PC-3 (cell line): ENCODE measurements around the gene TMEM106A. TPM values are rescaled to one million over a fixed set of nuclear protein-coding genes. Genes with fewer than 3 reads are reported as not detected.
"Not testable (repeated sequence)": the region's sequence is repeated elsewhere in the genome, so short reads cannot be mapped to it uniquely, and the experiment has no call there.

Source experiments
- ATAC-seq: fragments of 200-7000 bp; cut with Tn5 transposase; 2 replicates; pipeline ENCODE4 v1.9.1; 2020; ENCODE audit warnings: mild to moderate bottlenecking, moderate library complexity
- BruUV-seq: library from RNA; stranded (reverse); fragments of 400-500 nt; replicated peaks from 2 replicates; lab custom pipeline; 2021; lab: Mats Ljungman, UMichigan
- CTCF ChIA-PET: fragments of 300-600 bp; sonication (Branson Sonifier 250); formaldehyde crosslinking; loops from one replicate; lab custom pipeline; 2022; ENCODE audit warnings: antibody characterized with exemption; lab: Charles Lee
- POLR2A ChIA-PET: fragments of 300-600 bp; sonication (Branson Sonifier 250); formaldehyde crosslinking; loops from one replicate; lab custom pipeline; 2022; ENCODE audit warnings: antibody characterized with exemption; ENCODE audit not compliant: unreplicated experiment; lab: Charles Lee
- DNase-seq: peaks from one replicate; pipeline ENCODE4 v3.0.0-alpha.2; 2015
- H2AFZ ChIP-seq: fragments of 300-600 bp; sonication (generic); 2 replicates; pipeline ENCODE4 v1.6.0; 2016; ENCODE audit warnings: antibody characterized with exemption, low read length
- H3F3A ChIP-seq: fragments of 300-600 bp; sonication (generic); one replicate; pipeline ENCODE4 v1.6.0; 2017; ENCODE audit warnings: antibody characterized with exemption, low read length, control low read depth, mild to moderate bottlenecking; ENCODE audit not compliant: unreplicated experiment
- H3K27ac ChIP-seq: fragments of 300-600 bp; sonication (generic); 2 replicates; pipeline ENCODE4 v1.5.1; 2016; ENCODE audit warnings: mild to moderate bottlenecking, low read length
- H3K27me3 ChIP-seq: fragments of 300-600 bp; sonication (generic); 2 replicates; pipeline ENCODE4 v1.6.1; 2016; ENCODE audit warnings: low read length, mixed read lengths
- H3K36me3 ChIP-seq: fragments of 300-600 bp; sonication (generic); 2 replicates; pipeline ENCODE4 v1.6.1; 2016; ENCODE audit warnings: low read depth, mixed run types, low read length, mixed read lengths
- H3K4me1 ChIP-seq: fragments of 300-600 bp; sonication (generic); 2 replicates; pipeline ENCODE4 v1.5.1; 2016; ENCODE audit warnings: low read length; ENCODE audit not compliant: insufficient read depth
- H3K4me2 ChIP-seq: fragments of 300-600 bp; sonication (generic); 2 replicates; pipeline ENCODE4 v1.6.0; 2016; ENCODE audit warnings: low read length
- H3K4me3 ChIP-seq: fragments of 300-600 bp; sonication (generic); 2 replicates; pipeline ENCODE4 v1.5.1; 2016; ENCODE audit warnings: mild to moderate bottlenecking, low read length, mixed read lengths
- H3K79me2 ChIP-seq: fragments of 300-600 bp; sonication (generic); 2 replicates; pipeline ENCODE4 v1.6.1; 2017; ENCODE audit warnings: low read length, mixed read lengths
- H3K9ac ChIP-seq: fragments of 300-600 bp; sonication (generic); 2 replicates; pipeline ENCODE4 v1.6.0; 2016; ENCODE audit warnings: mild to moderate bottlenecking, low read length
- H3K9me2 ChIP-seq: fragments of 300-600 bp; sonication (generic); replicated peaks from 2 replicates; pipeline ENCODE4 v1.6.1; 2016; ENCODE audit warnings: mixed run types, low read length, mixed read lengths
- H3K9me3 ChIP-seq: fragments of 300-600 bp; sonication (generic); 2 replicates; pipeline ENCODE4 v1.6.1; 2016; ENCODE audit warnings: low read length, mixed read lengths
- H4K20me1 ChIP-seq: fragments of 300-600 bp; sonication (generic); 2 replicates; pipeline ENCODE4 v1.6.1; 2016; ENCODE audit warnings: low read length, mixed read lengths
- CTCF ChIP-seq: fragments of 300-600 bp; sonication (generic); conservative IDR thresholded peaks from 2 replicates; pipeline ENCODE4 v1.5.1; 2017; ENCODE audit warnings: antibody characterized with exemption, low read depth, mild to moderate bottlenecking, low read length
- EZH2 ChIP-seq: fragments of 300-600 bp; sonication (generic); IDR thresholded peaks from one replicate; pipeline ENCODE4 v1.6.1; 2017; ENCODE audit warnings: antibody characterized with exemption, mild to moderate bottlenecking, low read length; ENCODE audit not compliant: unreplicated experiment
- EZH2phosphoT487 ChIP-seq: fragments of 300-600 bp; sonication (generic); IDR thresholded peaks from 2 replicates; pipeline ENCODE4 v1.6.1; 2018; ENCODE audit warnings: mild to moderate bottlenecking, antibody characterized with exemption, low read length, borderline replicate concordance
- intact Hi-C: fragments of 100-400 bp; cut with micrococcal nuclease; formaldehyde crosslinking; loops from 2 replicates; pipeline ENCODE4 v1.9.0; 2023
- total RNA-seq: library from RNA; depleted of rRNA; stranded (reverse); fragments of >200 nt; gene quantifications from 2 replicates; pipeline ENCODE4 v1.2.3, GENCODE V29; 2014

Gene TMEM106A
- total RNA-seq, 1 experiment from 2014 or later: not detected

- Histone ChIP-seq H3K27ac (no peak overlapping the region), H2AFZ (no peak overlapping the region), H3K27me3 (no peaks in the 10 kb centered on the region), H3K9ac (no peak overlapping the region), H3K4me1 (no peaks in the 10 kb centered on the region), H3K79me2 (no peaks in the 10 kb centered on the region), H3F3A (no peaks in the 10 kb centered on the region), H3K9me3 (no peaks in the 10 kb centered on the region), H3K4me3 (no peak overlapping the region), H4K20me1 (no peaks in the 10 kb centered on the region), H3K4me2 (no peak overlapping the region), H3K9me2 (no peaks in the 10 kb centered on the region), H3K36me3 (no peaks in the 10 kb centered on the region)
- CTCF ChIA-PET: no interaction called here
- intact Hi-C loops: no loop called here
- POLR2A ChIA-PET: no interaction called here
- TF ChIP-seq EZH2phosphoT487 (no peak), CTCF (no peak), EZH2 (no peak)
- BruUV-seq: no TSS peak
- DNase-seq: no peak
- ATAC-seq: no peak
These were observed 12.6 kb downstream of the TMEM106A start for GRCh38 chr17:43224146-43224705.

GRCh38 chr17:43226393-43226792 lies 14.7 kb downstream of the TMEM106A start:
- DNase-seq (no peak), ATAC-seq (no peak)
- intact Hi-C loops: no loop called here
- Histone ChIP-seq H3K9me3 (no peaks in the 10 kb centered on the region), H3K27ac (no peak overlapping the region), H3K9me2 (no peaks in the 10 kb centered on the region), H3F3A (no peaks in the 10 kb centered on the region), H3K36me3 (no peaks in the 10 kb centered on the region), H3K4me3 (no peak overlapping the region), H3K4me2 (no peak overlapping the region), H4K20me1 (no peaks in the 10 kb centered on the region), H3K79me2 (no peaks in the 10 kb centered on the region), H2AFZ (no peak overlapping the region), H3K4me1 (no peaks in the 10 kb centered on the region), H3K9ac (no peak overlapping the region), H3K27me3 (no peaks in the 10 kb centered on the region)
- ChIA-PET CTCF (no interaction called here), POLR2A (interaction anchor here (0.7 kb wide), 1 partner anchor 592 kb away, joined by 3 read pairs; no protein-coding TSS in a partner anchor)
- no TSS peak for BruUV-seq
- TF ChIP-seq CTCF: no peak
- TF ChIP-seq EZH2: no peak
- no peak for TF ChIP-seq EZH2phosphoT487

GRCh38 chr17:43228020-43228782 lies 16.5 kb downstream of the TMEM106A start, which contains the start of gene CCDC200:
Gene CCDC200 (minus strand): TSS chr17:43228623. CDS start chr17:43228554, 69 bp downstream.
- BruUV-seq, H3K27ac ChIP-seq, H3K9ac ChIP-seq, H3K4me2 ChIP-seq, DNase-seq, H3K27me3 ChIP-seq, H3F3A ChIP-seq, H3K79me2 ChIP-seq, intact Hi-C loops, H4K20me1 ChIP-seq, H3K9me2 ChIP-seq, H3K4me3 ChIP-seq, H2AFZ ChIP-seq, POLR2A ChIA-PET, CTCF ChIA-PET, ATAC-seq, H3K9me3 ChIP-seq, H3K4me1 ChIP-seq, H3K36me3 ChIP-seq: not testable (repeated sequence)

- H3K4me3 ChIP-seq, H4K20me1 ChIP-seq, ATAC-seq, H3K9me2 ChIP-seq, H3K27ac ChIP-seq, CTCF ChIA-PET, DNase-seq, H3F3A ChIP-seq, H3K4me1 ChIP-seq, H3K79me2 ChIP-seq, H3K9ac ChIP-seq, POLR2A ChIA-PET, H3K9me3 ChIP-seq, H2AFZ ChIP-seq, H3K27me3 ChIP-seq, intact Hi-C loops, H3K4me2 ChIP-seq, H3K36me3 ChIP-seq: not testable (repeated sequence)
- TSS peak; percentile 80 for BruUV-seq
These were observed 19.7 kb downstream of the TMEM106A start for GRCh38 chr17:43231205-43232020.
